ENCODE measurements around the gene GPR183. TPM values are rescaled to one million over a fixed set of nuclear protein-coding genes. Genes with fewer than 3 reads are reported as not detected.
A peak's percentile ranks its signal among the peaks of the same experiment; 100 is the strongest.

Gene GPR183
- total RNA-seq, 1 donor from 2014 or later: 0.19 TPM

GRCh38 chr13:99272481-99272880 lies 34.7 kb downstream of the GPR183 start:
- no peak for TF ChIP-seq CTCF (IDR thresholded peaks at IDR 0.05)
- Mint-ChIP-seq H3K27ac (ENCODE audit: unreplicated experiment) (no peak overlapping the region), H3K4me1 (ENCODE audit: unreplicated experiment) (no peaks in the 10 kb centered on the region), H3K9me3 (ENCODE audit: unreplicated experiment) (no peaks in the 10 kb centered on the region), H3K36me3 (ENCODE audit: unreplicated experiment) (peaks cover 3% of the 10 kb centered on the region), H3K4me3 (ENCODE audit: unreplicated experiment) (no peak overlapping the region), H3K27me3 (ENCODE audit: unreplicated experiment) (no peaks in the 10 kb centered on the region)
- DNase-seq (ENCODE audit: extremely low spot score, unreplicated experiment): no peak

GRCh38 chr13:99271249-99271648 lies 36.0 kb downstream of the GPR183 start:
- H3K4me3 Mint-ChIP-seq (ENCODE audit: unreplicated experiment): no peak overlapping the region
- H3K36me3 Mint-ChIP-seq (ENCODE audit: unreplicated experiment): peaks cover 3% of the 10 kb centered on the region
- no peaks in the 10 kb centered on the region for H3K9me3 Mint-ChIP-seq (ENCODE audit: unreplicated experiment)
- no peaks in the 10 kb centered on the region for H3K4me1 Mint-ChIP-seq (ENCODE audit: unreplicated experiment)
- no peak for TF ChIP-seq CTCF (IDR thresholded peaks at IDR 0.05)
- no peaks in the 10 kb centered on the region for H3K27me3 Mint-ChIP-seq (ENCODE audit: unreplicated experiment)
- H3K27ac Mint-ChIP-seq (ENCODE audit: unreplicated experiment): no peak overlapping the region
- DNase-seq (ENCODE audit: extremely low spot score, unreplicated experiment): no peak

GRCh38 chr13:99270518-99270917 lies 36.7 kb downstream of the GPR183 start:
- no peak overlapping the region for H3K27ac Mint-ChIP-seq (ENCODE audit: unreplicated experiment)
- no peak for TF ChIP-seq CTCF (IDR thresholded peaks at IDR 0.05)
- H3K4me3 Mint-ChIP-seq (ENCODE audit: unreplicated experiment): no peak overlapping the region
- H3K9me3 Mint-ChIP-seq (ENCODE audit: unreplicated experiment): no peaks in the 10 kb centered on the region
- DNase-seq (ENCODE audit: extremely low spot score, unreplicated experiment): no peak
- no peaks in the 10 kb centered on the region for H3K27me3 Mint-ChIP-seq (ENCODE audit: unreplicated experiment)
- peaks cover 3% of the 10 kb centered on the region for H3K36me3 Mint-ChIP-seq (ENCODE audit: unreplicated experiment)
- no peaks in the 10 kb centered on the region for H3K4me1 Mint-ChIP-seq (ENCODE audit: unreplicated experiment)

- Mint-ChIP-seq H3K27ac (ENCODE audit: unreplicated experiment) (no peak overlapping the region), H3K4me3 (ENCODE audit: unreplicated experiment) (no peak overlapping the region), H3K36me3 (ENCODE audit: unreplicated experiment) (peaks cover 3% of the 10 kb centered on the region), H3K9me3 (ENCODE audit: unreplicated experiment) (no peaks in the 10 kb centered on the region), H3K4me1 (ENCODE audit: unreplicated experiment) (no peaks in the 10 kb centered on the region), H3K27me3 (ENCODE audit: unreplicated experiment) (no peaks in the 10 kb centered on the region)
- peak; percentile 84 for TF ChIP-seq CTCF (IDR thresholded peaks at IDR 0.05)
- no peak for DNase-seq (ENCODE audit: extremely low spot score, unreplicated experiment)
Measured at GRCh38 chr13:99269627-99270241, 37.5 kb downstream of the GPR183 start.

- Mint-ChIP-seq H3K9me3 (ENCODE audit: unreplicated experiment) (no peaks in the 10 kb centered on the region), H3K36me3 (ENCODE audit: unreplicated experiment) (peaks cover 3% of the 10 kb centered on the region), H3K4me3 (ENCODE audit: unreplicated experiment) (no peak overlapping the region), H3K27ac (ENCODE audit: unreplicated experiment) (no peak overlapping the region), H3K4me1 (ENCODE audit: unreplicated experiment) (no peaks in the 10 kb centered on the region), H3K27me3 (ENCODE audit: unreplicated experiment) (no peaks in the 10 kb centered on the region)
- DNase-seq (ENCODE audit: extremely low spot score, unreplicated experiment): no peak
- no peak for TF ChIP-seq CTCF (IDR thresholded peaks at IDR 0.05)
Measured at GRCh38 chr13:99268822-99269221, 38.4 kb downstream of the GPR183 start.
